Activated CD4-positive, alpha-beta T cell treated with anti-CD3 and anti-CD28 coated beads, Interleukin-2, Interleukin-4, amounts not matched to agents 100 ng/mL and 50 ng/mL, durations not matched to agents 16 hours and 8 hours (primary cell): ENCODE measurements around the gene NAV3.
A peak's percentile ranks its signal among the peaks of the same experiment; 100 is the strongest.

Experiments used
- DNase-seq: peaks from one replicate; pipeline ENCODE4 v3.0.0-alpha.2; 2020; ENCODE audit warnings: low spot score

The NAV3 gene

GRCh38 chr12:77925536-77926108, 94.9 kb downstream of the NAV3 start:
- peak; percentile 47 for DNase-seq

- no peak for DNase-seq
Measured at GRCh38 chr12:77928078-77928477, 97.4 kb downstream of the NAV3 start.

- DNase-seq: no peak
Measured at GRCh38 chr12:77932216-77932615, 101.5 kb downstream of the NAV3 start.

GRCh38 chr12:77938301-77938700, 107.6 kb downstream of the NAV3 start:
- no peak for DNase-seq

GRCh38 chr12:77940011-77940423, 109.3 kb downstream of the NAV3 start:
- DNase-seq: no peak

GRCh38 chr12:77940567-77940966, 109.9 kb downstream of the NAV3 start:
- DNase-seq: no peak

GRCh38 chr12:77941401-77941800, 110.7 kb downstream of the NAV3 start:
- no peak for DNase-seq

- DNase-seq: no peak
Measured at GRCh38 chr12:77943466-77943865, 112.8 kb downstream of the NAV3 start.

GRCh38 chr12:77946541-77947061, 115.9 kb downstream of the NAV3 start:
- DNase-seq: no peak

- DNase-seq: no peak
Measured at GRCh38 chr12:77947330-77947729, 116.6 kb downstream of the NAV3 start.

- DNase-seq: no peak
Measured at GRCh38 chr12:77947746-77948145, 117.1 kb downstream of the NAV3 start.

GRCh38 chr12:77949943-77950342, 119.2 kb downstream of the NAV3 start:
- DNase-seq: no peak

- DNase-seq: no peak
Measured at GRCh38 chr12:77953528-77954205, 123.0 kb downstream of the NAV3 start.

- no peak for DNase-seq
Measured at GRCh38 chr12:77954206-77954555, 123.5 kb downstream of the NAV3 start.

GRCh38 chr12:77957062-77957461, 126.4 kb downstream of the NAV3 start:
- DNase-seq: no peak

GRCh38 chr12:77963576-77964178, 133.0 kb downstream of the NAV3 start:
- no peak for DNase-seq

- no peak for DNase-seq
Measured at GRCh38 chr12:77965790-77966189, 135.1 kb downstream of the NAV3 start.

- no peak for DNase-seq
Measured at GRCh38 chr12:77968021-77968420, 137.3 kb downstream of the NAV3 start.

- no peak for DNase-seq
Measured at GRCh38 chr12:77968571-77968970, 137.9 kb downstream of the NAV3 start.

- no peak for DNase-seq
Measured at GRCh38 chr12:77973579-77973978, 142.9 kb downstream of the NAV3 start.

GRCh38 chr12:77974645-77975044, 144.0 kb downstream of the NAV3 start:
- DNase-seq: no peak

GRCh38 chr12:77979597-77980250, 149.0 kb downstream of the NAV3 start:
- DNase-seq: no peak

GRCh38 chr12:77980782-77981181, 150.1 kb downstream of the NAV3 start:
- no peak for DNase-seq
